ENCODE results near the gene GRAMD1B.
"Not testable (repeated sequence)": the region's sequence is repeated elsewhere in the genome, so short reads cannot be mapped to it uniquely, and the experiment has no call there.

GRAMD1B gene

DNA sequence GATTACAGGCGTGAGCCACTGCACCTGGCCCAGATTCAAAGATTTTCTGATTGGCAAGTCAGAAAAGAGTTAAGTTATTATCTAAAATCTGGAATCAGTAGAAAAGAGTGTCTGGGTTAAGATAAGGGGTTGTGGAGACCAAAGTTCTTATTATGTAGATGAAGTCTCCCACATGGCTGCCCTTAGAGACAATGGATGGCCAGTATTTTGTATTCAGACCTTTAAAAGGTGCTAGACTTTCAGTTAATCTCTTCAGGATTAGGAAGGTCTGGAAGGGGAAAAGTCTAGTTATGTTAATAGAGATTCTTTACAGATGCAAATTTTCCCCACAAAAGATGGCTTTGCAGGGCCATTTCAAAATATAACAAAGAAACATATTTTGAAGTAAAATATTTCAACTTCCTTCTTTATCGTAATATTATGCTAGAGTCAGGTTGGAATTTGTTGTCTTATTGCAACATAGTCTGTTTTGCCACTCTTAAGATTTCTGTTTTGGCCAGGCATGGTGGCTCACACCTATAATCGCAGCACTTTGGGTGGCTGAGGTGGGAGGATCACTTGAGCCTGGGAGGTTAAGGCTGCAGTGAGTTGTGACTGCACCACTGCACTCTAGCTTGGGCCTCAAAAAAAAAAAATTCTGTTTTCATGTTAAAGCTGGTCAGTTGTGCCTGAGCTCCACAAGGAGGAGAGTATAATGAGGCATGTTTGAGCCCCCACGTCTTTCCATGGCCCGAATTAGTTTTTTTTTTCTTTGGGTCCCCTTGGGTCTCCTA lies 14.0 kb downstream of the GRAMD1B start:
- DNase-seq (ENCODE audit: low read depth in 2 of 2) = no peak

DNA sequence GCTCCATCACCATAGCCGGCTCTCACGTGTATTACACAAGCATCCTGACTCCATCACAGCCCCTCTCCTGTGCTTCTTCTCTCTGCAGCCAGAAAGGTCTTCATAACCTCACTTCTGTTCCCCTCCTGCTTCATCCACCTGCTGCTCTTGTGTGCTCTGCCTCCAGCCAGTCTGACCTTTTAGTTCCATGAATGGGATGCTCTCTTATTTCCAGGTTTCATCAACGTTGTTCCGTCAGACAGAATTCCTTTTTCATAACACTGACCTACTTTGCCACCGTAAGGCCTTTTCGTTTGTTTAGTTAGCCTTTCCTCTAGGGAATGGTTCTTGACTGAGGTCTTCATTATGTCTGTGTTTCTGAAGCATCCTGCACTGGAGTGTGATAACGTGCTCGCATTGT lies 18.8 kb downstream of the GRAMD1B start:
- no peak for DNase-seq (ENCODE audit: low read depth in 2 of 2)

DNA sequence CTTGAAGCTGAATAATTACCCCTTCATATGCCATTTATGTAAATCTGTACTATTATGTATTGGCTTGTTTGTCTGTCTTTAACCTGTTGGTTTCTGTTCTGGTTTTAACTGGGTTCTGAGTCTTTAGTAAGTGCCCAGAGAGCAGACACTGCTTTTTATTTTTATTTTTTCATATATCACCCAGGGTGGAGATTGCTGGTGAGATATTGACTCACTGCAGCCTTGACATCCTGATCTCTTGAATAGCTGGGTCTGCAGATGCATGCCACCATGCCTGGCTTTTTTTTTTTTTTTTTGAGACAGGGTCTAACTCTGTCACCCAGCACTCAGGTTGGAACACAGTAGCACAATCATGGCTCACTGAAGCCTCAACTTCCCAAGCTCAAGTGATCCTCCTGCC lies 19.4 kb downstream of the GRAMD1B start:
- DNase-seq (ENCODE audit: low read depth in 2 of 2) = no peak

DNA sequence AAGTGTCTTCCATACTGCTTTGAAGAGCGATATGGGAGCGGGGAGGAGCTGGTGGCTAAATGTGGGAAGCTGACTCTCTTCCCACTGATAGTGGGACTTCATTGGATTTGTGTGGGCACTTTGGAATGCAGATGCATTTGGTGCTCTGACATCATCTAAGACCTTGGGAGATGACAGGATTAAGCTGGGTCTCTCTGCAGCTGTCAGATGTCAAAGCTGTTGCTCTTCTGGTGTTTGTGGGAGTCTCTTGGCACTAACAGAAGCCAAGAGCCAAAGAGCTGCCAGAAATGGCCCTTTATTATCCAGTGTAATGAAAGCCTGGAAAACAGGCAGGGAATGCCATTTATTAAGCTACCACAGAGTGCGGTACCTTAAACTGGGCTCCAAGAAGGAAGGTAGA lies 20.6 kb downstream of the GRAMD1B start:
- no peak for DNase-seq (ENCODE audit: low read depth in 2 of 2)

DNA sequence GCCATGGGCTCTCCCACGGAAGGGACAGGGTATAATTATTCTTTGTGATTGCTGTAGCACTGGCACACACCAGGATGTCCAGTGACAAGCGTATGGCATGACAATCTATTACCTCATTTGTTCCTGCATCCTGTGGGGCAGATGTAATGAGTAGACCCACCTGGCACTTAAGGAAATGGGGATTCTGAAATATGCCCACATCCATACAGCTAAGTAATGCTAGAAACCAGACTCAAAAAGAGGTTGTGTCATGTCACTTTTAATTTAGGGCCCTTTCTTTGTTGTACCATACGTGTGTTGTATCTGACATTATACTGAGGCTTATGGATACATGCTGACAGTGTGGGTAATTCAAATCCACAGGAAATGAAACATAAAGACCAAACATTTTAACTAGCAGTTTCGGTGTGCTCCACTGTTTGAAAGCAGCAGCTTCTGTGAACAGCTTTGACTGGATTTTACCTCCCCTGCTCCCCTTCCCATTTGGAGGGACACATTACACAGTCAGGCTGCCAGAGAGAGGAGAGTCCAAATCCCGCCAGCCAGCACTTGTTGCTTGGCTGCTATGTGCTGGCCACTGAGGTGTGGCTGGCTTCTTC lies 21.2 kb downstream of the GRAMD1B start:
- DNase-seq (ENCODE audit: low read depth in 2 of 2) = no peak

DNA sequence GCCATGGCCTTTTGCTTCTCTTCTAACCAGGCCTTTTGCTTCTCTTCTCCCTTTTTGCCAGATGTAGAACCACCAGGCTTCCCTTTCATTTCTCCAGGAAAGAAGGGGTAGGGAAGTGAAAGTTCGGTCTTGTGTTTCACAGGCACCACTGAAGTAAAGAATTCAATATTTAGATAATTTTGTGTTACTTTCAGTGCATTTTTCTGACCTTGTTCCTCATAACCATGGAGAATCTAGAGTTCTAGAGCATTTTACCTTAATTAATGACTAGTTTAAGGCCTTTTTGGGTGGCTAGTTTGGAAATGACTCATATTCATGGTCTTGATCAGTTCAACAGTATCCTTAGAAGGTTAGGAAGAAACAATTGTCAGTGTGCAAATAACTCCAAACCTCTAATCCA lies 22.7 kb downstream of the GRAMD1B start:
- no peak for DNase-seq (ENCODE audit: low read depth in 2 of 2)

DNA sequence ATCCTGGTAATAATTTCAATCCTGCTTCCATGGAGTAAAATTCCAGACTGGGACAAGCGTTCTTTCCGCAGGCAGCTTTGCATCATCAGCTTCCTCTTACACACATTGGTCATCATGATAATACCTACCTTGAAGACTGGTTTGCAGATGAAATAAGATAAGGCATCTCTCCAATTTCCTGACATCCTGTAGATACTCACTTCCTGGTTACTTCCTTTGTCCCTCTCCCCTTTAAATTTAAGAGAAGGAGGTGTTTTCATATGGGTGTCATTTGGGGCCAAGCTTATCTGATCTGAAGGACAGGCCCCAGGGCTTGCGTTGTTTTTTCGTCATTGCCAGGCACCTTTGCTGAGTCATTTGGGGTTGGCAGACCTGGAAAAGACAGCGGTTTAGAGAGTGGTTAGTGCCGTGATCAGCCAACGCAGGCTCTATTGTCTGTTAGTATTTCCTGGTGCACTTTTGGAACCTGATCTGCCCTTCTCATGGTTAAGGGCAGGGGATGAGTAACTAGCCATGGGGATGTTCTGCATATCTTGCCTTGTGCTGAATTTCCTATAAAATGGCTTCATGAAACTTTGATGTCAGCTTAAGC lies 24.1 kb downstream of the GRAMD1B start:
- DNase-seq (ENCODE audit: low read depth in 2 of 2) = peak; percentile 68 to 77

DNA sequence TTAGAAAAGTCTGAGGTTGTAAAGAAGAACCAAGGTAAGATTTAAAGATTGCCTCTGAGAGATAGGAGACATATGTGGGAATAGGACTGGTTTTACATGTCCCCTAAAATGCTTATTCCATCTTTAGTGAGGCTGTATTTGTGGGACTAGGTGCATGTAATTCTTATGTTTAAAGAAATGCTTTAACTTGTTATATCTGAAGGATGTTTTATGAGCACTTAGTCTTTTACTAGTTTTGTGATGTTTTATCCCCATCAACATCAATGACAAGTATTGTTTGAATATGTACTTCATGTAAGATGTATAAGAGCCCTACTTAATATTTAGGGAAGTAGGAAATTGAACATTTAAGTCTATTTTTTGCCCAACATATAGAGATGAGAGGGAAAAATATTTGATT lies 24.7 kb downstream of the GRAMD1B start:
- no peak for DNase-seq (ENCODE audit: low read depth in 2 of 2)

DNA sequence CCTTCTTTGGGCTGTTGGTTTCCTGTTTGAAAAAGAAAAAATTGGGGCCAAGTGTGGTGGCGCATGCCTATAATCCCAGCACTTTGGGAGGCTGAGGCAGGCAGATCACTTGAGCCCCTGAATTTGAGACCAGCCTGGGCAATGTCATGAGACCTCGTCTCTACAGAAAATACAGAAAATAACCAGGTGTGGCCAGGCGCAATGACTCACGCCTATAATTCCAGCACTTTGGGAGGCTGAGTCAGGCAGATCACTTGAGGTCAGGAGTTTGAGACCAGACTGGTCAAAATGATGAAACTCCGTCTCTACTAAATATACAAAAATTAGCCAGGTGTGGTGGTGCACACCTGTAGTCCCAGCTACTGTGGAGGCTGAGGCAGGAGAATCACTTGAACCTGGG lies 26.4 kb downstream of the GRAMD1B start:
- not testable (repeated sequence) for DNase-seq (ENCODE audit: low read depth in 2 of 2)

DNA sequence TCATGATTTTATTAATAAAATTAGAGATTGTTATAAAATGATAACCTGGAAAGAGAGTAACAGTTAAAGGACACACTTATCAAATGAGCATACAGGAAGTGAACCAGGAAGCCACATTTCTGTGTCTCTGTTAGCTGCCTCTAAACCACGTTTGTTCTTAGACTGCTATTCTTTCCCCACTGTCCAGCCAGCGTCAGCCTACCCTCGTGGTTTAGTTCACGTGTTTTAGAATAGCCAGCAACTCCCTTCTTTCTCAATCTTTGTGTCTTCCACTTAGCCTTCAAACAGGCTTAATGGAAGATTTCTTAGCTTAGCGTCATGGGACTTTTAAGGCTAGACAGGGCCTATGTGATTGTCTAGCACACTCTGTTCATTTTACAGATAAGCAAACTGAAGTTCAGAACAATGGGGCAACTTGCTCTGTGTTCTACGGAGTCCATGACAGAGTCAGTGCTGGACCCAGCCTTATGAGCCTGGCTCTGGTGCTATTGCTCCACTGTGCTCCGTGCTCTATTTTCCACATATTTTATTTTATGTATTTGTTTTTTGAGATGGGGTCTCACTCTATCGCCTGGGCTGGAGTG lies 27.2 kb downstream of the GRAMD1B start:
- no peak for DNase-seq (ENCODE audit: low read depth in 2 of 2)

DNA sequence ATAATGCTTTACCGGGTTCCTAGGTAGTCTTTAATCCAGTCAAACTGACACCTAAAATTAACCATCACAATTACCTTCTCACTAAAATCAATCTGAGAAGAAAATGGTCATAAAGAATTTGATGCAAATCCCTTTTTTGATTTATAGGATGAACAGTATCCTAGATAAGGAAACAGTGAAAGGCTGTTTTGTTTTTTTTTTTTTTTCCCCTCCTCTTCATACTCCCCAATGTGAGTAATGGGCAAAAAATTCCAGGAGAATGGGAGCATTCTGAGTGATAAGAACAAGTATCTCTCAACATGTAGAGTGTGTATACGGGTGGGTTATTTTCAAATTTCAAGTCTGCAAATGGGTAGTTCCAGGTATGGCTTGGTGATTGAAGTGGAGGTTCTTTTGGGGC lies 28.4 kb downstream of the GRAMD1B start:
- no peak for DNase-seq (ENCODE audit: low read depth in 2 of 2)

DNA sequence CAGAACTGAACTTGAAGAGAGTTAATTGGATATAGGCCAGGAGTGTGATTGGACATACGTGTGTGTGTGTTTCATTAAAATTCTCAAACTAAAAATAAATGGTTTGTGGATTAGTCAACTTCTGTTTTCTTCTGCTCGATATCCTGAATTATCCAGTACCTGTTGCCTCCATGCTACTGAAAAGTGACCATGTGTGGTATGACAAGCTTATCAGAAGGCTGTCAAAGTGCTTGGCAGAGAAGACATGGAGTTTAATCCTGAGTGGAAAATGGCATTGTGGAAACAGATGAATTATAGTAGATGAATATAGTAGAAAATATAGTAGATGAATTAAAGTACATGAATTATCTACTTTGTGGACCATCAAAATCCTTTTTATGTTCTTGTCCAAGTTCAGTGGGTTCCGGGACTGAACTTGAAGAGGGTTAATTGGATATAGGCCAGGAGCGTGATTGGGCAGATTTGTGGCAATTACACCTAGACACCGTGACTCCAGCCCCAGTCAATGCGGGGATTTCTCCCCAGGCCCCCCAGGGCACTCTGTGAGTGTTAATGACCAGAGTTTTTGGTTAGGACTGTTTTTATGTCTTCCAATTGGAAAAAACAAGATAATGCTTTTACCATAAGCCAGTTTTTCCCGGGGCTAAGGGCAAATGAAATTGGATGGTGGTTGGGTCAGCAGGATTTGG lies 30.1 kb downstream of the GRAMD1B start:
- no peak for DNase-seq (ENCODE audit: low read depth in 2 of 2)

DNA sequence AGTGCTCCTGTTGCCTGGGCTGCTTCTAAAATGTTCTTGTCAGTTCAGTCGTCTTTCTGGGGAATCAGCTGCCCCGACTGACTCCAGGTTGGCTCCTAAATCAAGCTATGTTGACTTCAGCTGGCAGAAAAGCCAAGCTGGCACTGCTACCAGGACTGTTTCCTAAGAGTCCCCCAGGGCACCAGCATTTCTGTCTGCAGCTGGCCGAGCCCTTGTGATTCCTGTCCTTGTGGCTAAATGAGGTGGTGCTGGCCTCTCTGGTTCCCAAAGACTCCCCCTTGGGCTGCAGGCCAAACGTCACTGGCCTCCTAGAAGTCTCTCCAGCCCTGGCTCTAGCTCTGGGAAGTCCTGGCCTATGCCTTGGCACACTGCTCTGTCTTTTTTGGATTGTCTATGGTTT lies 31.1 kb downstream of the GRAMD1B start:
- no peak for DNase-seq (ENCODE audit: low read depth in 2 of 2)

DNA sequence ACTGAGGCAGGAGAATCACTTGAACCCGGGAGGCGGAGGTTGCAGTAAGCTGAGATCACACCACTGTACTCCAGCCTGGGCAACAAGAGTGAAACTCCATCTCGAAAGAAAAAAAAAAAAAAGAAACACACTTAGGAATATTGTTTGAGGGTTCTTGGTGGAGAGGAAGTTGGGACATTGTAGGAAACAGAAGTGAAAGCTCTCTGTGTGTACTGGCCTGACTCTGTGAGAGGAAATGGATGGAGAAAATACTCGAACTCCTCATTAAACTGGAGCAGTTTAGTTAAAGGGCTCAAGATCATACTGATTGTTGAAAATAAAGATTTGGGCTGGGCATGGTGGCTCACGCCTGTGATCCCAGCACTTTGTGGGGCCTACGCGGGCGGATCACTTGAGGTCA lies 35.6 kb downstream of the GRAMD1B start:
- not testable (repeated sequence) for DNase-seq (ENCODE audit: low read depth in 2 of 2)

DNA sequence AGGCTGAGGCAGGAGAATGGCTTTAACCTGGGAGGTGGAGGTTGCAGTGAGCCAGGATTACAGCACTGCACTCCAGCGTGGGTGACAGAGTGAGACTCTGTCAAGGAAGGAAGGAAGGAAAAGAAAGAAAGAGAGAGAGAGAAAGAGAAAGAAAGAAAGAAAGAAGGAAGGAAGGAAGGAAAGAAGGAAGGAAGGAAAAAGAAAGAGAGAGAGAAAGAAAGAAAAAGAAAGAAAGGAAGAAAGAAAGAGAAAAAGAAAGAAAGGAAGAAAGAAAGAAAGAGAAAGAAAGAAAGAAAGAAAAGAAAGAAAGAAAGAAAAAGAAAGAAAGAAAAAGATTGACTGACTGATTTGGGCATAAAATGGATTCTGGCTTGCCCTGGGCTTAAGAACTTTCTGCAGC lies 36.1 kb downstream of the GRAMD1B start:
- not testable (repeated sequence) for DNase-seq (ENCODE audit: low read depth in 2 of 2)

DNA sequence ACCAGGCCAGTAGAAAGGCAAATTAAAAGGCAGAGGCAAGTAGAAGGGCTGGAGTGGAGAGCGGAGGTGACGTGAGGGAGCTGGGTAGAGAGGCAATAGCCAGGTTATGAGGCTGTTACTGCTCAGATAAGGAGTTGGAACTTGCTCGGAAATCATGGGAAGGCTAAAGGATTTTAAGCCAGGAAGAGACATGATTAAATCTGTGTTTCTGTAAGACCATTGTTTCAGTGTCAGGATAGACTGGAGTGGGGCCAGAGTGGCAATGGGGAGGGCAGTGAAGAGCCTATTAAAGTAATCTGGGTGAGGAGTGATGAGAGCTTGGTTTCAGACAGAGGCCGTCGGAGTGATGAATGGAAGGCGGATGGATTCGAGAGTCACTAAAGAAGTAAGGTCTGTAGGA lies 39.0 kb downstream of the GRAMD1B start:
- no peak for DNase-seq (ENCODE audit: low read depth in 2 of 2)

DNA sequence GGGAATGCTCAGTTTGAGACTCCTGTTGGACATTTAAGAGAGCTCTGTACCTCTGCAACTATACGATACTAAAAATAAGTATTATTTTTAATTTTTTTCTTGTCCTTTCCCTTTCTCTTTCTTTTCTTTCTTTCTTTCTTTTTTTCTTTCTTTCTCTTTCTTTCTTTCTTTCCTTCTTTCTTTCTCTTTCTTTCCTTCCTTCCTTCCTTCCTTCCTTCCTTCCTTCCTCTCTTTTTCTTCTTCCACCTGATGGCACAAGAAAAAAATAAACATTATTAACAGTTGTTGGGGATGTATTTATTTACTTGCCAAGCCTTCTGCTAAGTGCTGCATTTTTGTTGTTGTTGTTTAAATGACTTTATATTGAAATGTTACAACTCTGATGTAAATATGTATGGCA lies 39.5 kb downstream of the GRAMD1B start:
- DNase-seq (ENCODE audit: low read depth in 2 of 2) = no peak

DNA sequence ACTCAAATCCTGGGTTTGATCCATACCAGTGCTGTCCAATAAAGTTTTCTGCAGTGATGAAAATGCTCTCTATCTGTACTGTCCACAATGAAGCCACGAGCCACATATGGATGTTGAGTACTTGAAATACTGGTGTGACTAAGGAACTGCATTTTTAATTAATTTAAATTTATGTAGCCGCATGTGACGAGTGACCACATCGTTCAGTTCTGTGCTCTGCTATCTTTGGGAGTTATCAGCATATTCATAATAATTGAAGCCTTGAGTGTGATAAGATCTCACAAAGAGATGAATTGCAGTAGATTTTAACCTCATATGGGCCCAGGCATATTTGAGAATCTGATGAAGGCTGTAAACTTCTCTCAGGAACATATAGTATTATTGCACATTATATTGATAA lies 40.8 kb downstream of the GRAMD1B start:
- no peak for DNase-seq (ENCODE audit: low read depth in 2 of 2)

DNA sequence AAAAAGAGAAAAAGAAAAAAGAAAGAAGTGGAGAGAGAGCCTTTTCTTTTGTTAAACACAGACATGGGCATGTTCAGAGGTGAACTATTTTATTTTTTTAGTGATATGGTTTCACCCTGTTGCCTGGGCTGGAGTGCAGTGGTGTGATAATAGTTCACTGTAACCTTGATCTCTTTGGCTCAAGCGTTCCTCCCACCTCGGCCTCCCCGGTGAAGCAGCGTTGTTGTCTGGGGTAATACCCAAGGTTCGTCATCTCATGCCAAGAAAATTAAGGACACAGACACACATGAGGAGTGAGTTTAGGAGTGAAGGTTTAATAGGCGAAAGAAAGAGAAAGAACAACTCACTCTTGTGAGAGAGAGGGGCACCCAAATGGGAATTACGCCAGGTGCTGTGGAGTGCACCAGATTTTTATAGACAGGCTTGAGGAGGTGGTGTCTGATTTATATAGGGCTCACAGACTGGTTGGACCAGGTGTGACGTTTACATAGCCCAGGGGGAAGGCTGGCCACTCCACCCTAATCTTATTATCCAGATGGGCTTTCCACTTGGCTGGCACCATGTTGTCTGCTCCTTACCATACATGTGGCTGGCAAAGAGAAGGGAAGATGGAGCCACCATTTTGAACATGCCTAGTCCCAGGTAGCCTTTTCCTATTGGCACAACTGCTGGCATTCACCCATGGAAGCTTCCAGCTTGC lies 42.3 kb downstream of the GRAMD1B start:
- DNase-seq (ENCODE audit: low read depth in 2 of 2) = no peak

DNA sequence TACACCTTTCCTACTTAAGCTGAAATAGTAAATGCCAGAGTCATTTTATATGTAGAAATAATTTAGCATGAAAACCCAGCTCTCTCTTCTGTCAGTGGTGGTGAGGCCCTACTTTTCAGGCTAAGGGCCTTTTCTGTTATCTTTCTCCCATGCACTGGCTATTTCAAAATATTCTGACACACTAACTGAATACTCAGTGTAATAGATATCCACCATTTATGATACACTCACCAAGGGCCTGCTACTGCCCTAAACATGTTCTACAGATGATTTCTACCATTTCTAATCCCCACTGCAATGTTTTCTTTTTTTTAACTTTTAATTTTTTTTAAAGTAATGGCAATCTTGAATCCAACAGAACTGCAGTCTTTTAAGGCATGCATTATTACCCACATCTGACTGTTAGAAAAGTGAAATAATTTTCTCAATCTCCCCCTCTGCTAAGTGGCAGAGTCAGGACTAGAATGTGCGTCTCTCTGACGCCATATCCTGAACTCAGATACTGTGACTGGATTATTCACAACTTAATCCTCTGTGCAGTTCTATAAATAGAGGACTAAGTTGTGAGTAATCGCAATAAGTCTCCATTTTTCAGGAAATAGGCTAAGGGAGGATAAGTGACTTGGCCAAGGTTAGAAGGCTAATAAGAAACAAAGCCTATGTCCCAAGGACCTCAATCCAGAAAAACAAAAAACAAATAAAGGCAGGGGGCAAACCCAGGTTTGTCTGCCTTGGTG lies 44.0 kb downstream of the GRAMD1B start:
- no peak for DNase-seq (ENCODE audit: low read depth in 2 of 2)

DNA sequence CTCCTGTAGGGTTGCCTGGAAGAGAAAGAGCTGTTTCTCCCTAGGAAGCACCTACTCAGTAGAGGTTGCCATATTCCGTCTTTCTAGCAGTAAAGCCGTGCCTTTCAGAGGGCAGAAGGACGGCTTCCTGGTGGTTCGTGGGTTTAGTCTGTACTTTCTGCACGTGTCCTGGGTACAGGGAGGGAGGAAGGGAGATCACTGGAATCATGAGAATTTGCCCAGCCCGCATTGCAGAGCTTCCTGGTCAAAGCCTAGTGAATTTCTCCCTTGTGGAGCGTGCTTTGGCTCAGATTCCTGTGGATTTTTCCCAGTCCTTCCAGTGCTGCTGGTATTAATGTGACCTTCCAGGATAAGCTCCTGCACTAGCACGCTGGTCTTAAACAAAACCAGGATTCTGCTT lies 44.9 kb downstream of the GRAMD1B start:
- no peak for DNase-seq (ENCODE audit: low read depth in 2 of 2)
